Measurements from ENCODE around the gene MCRS1.

Gene MCRS1

DNA sequence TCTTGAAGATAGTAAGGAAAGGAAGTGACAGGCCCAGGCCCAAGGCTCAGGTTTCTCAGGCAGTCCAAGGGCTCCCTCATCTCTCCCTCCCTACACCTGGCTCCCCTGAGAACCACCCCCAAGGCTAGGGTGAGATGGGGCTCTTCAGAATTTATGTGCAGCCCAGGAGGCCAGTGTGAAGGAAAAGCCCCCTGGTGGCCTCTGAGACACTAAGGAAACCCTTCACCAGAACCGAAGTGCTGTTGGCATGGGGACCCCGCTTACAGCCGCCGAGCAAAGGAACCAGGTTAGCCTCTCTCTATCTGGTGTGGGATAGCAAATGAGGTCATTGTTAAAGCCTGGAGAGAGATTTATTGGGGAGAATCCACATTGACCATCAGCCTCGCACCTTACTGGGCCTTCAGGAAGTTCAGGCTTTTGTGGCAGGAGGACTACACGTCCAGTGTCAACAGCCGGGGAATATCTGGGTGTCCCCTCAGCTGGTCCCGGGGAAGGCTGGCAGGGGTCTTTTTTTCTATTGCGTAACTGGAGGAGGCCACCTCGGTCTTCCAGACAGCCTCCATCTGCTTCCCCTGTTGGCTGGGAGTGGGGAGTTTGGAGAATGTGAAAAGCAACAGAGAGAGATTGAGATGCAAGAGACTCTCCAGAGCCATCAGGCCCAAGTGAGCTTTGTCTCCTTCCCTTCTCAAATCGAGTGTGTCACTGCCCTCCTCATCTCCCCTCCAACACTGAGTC is 19.4 kb upstream of the MCRS1 start:
- peaks cover 5% of the 10 kb centered on the region for H3K9me3 Mint-ChIP-seq
- no peak overlapping the region for H3K4me3 Mint-ChIP-seq
- peaks cover 11% of the 10 kb centered on the region for H3K36me3 Mint-ChIP-seq
- no peak overlapping the region for H3K27ac Mint-ChIP-seq
- H3K4me1 Mint-ChIP-seq, result no peaks in the 10 kb centered on the region
- no peaks in the 10 kb centered on the region for H3K27me3 Mint-ChIP-seq

DNA sequence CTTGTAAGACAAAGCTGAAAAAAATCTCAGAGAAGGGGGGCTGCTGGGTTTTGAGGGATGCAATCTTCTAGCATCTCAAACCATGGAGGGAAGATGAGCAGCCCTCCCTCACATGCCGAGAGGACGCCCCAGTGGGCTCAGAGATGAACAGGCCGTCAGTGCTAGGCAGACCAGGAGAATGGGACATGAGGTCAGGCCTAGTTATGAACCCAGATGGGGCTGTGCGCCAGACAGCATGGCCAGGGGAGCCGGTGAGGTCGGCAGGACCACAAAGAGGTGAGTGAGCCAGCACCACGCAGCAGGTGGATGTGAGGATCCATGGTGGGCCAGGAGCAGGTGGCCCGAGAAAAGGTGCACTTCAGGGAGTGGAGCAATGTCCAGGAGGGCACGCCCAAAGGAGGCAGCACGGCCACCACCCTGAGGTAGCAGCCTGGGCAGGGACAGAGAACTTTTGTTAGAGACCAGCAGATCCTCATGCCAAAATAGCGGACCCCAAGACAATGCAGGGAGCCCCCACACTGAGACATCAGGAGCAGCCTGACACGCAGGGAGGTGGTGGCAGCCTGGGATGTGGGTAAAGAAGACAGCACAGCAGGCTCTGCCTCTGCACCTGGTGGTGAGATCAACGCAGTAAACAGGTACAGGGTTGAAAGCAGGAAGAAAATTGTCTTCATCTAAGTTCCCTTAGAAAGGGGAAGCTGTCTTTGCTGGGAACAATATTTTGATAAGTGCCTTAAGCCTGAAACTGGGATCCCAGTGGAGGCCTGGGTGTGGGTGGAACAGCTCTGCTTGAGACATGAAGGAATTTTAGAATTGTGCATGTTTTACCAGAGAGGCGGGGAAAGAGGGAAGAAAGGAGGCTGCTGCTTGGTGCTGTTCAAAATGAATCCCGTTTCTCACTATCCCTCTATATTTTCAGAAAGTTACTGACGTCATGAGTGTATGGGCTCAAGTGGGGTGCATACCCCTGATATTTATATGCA is 17.8 kb upstream of the MCRS1 start:
- no peak overlapping the region for H3K4me3 Mint-ChIP-seq
- no peaks in the 10 kb centered on the region for H3K27me3 Mint-ChIP-seq
- peaks cover 6% of the 10 kb centered on the region for H3K4me1 Mint-ChIP-seq
- H3K9me3 Mint-ChIP-seq, result peaks cover 5% of the 10 kb centered on the region
- peaks cover 5% of the 10 kb centered on the region for H3K36me3 Mint-ChIP-seq
- H3K27ac Mint-ChIP-seq, result no peak overlapping the region

DNA sequence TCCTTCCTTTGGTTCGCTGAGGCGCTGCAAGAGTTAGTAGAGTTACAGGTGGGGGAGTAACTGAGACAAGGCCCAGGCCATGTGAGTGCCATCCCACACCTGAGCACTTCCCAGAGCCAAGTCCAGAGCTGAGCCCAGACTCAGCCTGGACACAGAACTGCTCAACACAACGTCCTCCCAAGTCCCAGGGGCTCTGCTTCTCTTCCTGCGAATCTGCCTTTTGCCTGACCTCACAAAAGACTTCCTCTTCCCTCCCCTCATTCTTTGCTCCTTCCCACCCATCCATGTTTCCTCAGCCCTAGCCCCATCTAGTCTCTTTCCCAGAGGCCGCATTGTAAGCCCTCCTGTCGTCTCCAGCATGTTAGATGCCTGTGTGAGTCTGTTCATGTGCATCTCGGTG is 16.6 kb upstream of the MCRS1 start:
- no peaks in the 10 kb centered on the region for H3K36me3 Mint-ChIP-seq
- H3K9me3 Mint-ChIP-seq, result no peaks in the 10 kb centered on the region
- peaks cover 11% of the 10 kb centered on the region for H3K4me1 Mint-ChIP-seq
- no peak overlapping the region for H3K27ac Mint-ChIP-seq
- no peak overlapping the region for H3K4me3 Mint-ChIP-seq
- H3K27me3 Mint-ChIP-seq, result no peaks in the 10 kb centered on the region

- peak overlapping the region; percentile 23 for H3K27ac Mint-ChIP-seq
Observed at GRCh38 chr12:49583366-49584094, 15.6 kb upstream of the MCRS1 start.

GRCh38 chr12:49582850-49583249 is 14.9 kb upstream of the MCRS1 start:
- H3K36me3 Mint-ChIP-seq, result no peaks in the 10 kb centered on the region

More at GRCh38 chr12:49583366-49584094, 15.6 kb upstream of the MCRS1 start:
- no peaks in the 10 kb centered on the region for H3K27me3 Mint-ChIP-seq
- no peak overlapping the region for H3K4me3 Mint-ChIP-seq
- no peaks in the 10 kb centered on the region for H3K36me3 Mint-ChIP-seq
- H3K9me3 Mint-ChIP-seq, result no peaks in the 10 kb centered on the region
- peaks cover 11% of the 10 kb centered on the region for H3K4me1 Mint-ChIP-seq

GRCh38 chr12:49582201-49582600 is 14.3 kb upstream of the MCRS1 start:
- Mint-ChIP-seq H3K27me3 (no peaks in the 10 kb centered on the region), H3K4me1 (peaks cover 11% of the 10 kb centered on the region), H3K36me3 (no peaks in the 10 kb centered on the region), H3K9me3 (no peaks in the 10 kb centered on the region), H3K4me3 (no peak overlapping the region), H3K27ac (no peak overlapping the region)

More at GRCh38 chr12:49582850-49583249, 14.9 kb upstream of the MCRS1 start:
- no peaks in the 10 kb centered on the region for H3K27me3 Mint-ChIP-seq
- H3K9me3 Mint-ChIP-seq, result no peaks in the 10 kb centered on the region
- H3K4me1 Mint-ChIP-seq, result peaks cover 11% of the 10 kb centered on the region
- H3K4me3 Mint-ChIP-seq, result no peak overlapping the region
- no peak overlapping the region for H3K27ac Mint-ChIP-seq

GRCh38 chr12:49580572-49581535 is 12.9 kb upstream of the MCRS1 start:
- Mint-ChIP-seq H3K27ac (no peak overlapping the region), H3K9me3 (no peaks in the 10 kb centered on the region), H3K36me3 (no peaks in the 10 kb centered on the region), H3K27me3 (no peaks in the 10 kb centered on the region), H3K4me1 (peaks cover 11% of the 10 kb centered on the region), H3K4me3 (no peak overlapping the region)

DNA sequence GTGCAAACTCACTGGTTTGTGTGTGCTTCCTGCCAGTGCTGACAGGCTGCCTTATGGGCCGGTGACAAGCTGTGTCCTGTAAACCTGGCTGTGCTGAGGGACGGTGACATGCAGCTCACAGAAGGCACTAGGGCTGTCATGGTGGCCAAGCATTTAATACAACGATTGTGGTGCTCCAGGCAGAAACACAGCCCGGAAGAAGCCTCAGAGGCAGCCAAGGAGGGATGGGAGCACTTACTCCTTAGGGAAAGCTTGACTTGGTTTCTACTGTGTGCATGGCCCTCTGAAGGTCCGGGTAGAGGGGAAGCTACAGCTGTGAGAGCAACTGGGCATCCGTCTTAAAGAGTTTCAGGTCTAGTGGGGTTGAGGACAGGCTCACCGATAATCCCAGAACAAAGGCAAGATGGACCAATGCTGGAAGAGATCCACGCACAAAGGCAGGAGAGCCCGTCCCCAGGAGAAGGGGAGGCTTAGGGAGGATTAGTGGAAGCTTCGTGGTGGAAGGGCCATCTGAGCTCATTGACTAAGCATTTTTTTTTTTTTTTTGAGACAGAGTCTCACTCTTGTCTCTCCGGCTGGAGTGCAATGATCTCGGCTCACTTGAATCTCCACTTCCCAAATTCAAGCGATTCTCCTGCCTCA is 10.7 kb upstream of the MCRS1 start:
- Mint-ChIP-seq H3K27me3 (no peaks in the 10 kb centered on the region), H3K9me3 (no peaks in the 10 kb centered on the region), H3K4me3 (no peak overlapping the region), H3K27ac (no peak overlapping the region), H3K4me1 (peaks cover 11% of the 10 kb centered on the region), H3K36me3 (no peaks in the 10 kb centered on the region)

DNA sequence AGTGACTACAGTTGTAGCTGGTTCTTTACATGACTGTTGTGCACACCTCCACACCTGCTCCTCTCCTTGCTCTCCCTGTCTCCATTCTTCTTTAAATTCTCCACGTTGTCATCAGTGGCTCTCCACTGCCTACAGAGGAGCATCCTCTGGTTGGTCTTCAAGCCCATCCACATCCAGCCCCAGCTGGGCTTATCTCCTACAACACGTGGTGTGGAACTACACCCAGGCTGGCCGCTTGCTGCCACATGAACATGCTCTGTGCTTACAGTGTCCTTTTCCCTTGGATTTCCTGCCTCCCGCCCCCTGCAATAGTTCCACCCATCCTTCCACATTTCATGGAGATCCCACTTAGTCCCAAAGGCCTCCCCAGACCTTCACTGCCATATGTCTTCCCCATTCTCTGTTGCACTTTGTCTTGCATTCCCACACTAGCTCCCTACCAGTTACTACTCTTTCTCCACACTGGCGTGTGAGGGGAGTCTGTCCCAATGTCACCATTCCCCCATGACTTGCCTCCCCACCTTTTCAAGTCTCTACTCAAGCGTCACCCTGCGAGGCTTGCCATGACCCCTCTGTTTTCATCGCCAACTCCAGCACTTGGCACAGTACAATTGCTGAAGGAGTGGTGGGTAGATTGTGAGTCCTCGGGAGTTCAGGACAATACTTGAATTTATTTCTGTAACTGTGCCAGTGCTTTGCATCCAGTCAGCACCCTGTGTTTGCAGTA is 9.8 kb upstream of the MCRS1 start:
- no peak overlapping the region for H3K27ac Mint-ChIP-seq
- no peaks in the 10 kb centered on the region for H3K9me3 Mint-ChIP-seq
- no peaks in the 10 kb centered on the region for H3K36me3 Mint-ChIP-seq
- no peak overlapping the region for H3K4me3 Mint-ChIP-seq
- no peaks in the 10 kb centered on the region for H3K27me3 Mint-ChIP-seq
- H3K4me1 Mint-ChIP-seq, result peaks cover 11% of the 10 kb centered on the region

DNA sequence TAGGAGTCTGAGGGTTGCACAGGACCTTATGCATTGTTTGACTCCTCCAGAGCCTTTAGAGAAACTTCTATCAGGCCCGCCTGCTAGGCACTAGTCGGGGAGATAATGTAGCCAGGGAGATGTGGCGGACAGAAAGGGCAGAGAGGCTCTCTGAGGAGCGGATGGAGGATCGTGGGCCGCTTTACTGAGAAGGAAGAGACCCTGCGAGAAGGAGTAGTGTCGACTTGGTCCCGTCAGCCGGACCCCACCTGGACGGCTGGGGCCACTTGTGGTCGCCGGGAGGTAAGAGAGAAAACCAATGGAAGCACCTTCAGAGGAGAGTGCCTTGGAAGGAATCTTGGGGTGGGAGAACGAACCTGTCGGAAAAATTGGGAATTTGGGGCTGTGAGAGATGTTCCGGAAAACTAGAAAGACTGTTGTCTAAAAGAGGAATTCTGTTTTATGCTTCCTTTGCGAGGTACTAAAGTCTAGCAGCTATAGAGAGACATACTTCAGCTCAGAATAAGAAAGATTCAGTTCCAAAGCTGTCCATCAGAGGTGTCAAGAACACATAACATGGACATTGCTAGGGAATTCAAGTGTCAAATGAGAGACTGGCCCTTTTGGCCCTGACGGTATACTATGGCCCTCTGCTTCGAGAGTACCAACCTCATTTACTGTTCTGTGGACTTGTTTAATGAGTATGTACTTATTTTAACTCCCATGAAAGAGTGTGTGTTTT is 660 bp upstream of the MCRS1 start:
- peaks cover 65% of the 10 kb centered on the region for H3K4me1 Mint-ChIP-seq
- H3K36me3 Mint-ChIP-seq, result peaks cover 4% of the 10 kb centered on the region
- no peaks in the 10 kb centered on the region for H3K9me3 Mint-ChIP-seq

GRCh38 chr12:49567302-49567610 is 686 bp downstream of the MCRS1 start:
- peak overlapping the region; percentile 99 for H3K27ac Mint-ChIP-seq
- no peaks in the 10 kb centered on the region for H3K27me3 Mint-ChIP-seq
- H3K4me3 Mint-ChIP-seq, result peak overlapping the region; percentile 99
- peaks cover 65% of the 10 kb centered on the region for H3K4me1 Mint-ChIP-seq
- H3K9me3 Mint-ChIP-seq, result no peaks in the 10 kb centered on the region
- H3K36me3 Mint-ChIP-seq, result peaks cover 5% of the 10 kb centered on the region

More for the DNA sequence above, 660 bp upstream of the MCRS1 start:
- Mint-ChIP-seq H3K27ac (peak overlapping the region; percentile 99), H3K27me3 (no peaks in the 10 kb centered on the region), H3K4me3 (peak overlapping the region; percentile 99)

- H3K9me3 Mint-ChIP-seq, result no peaks in the 10 kb centered on the region
- H3K4me3 Mint-ChIP-seq, result peak overlapping the region; percentile 11
- peaks cover 58% of the 10 kb centered on the region for H3K4me1 Mint-ChIP-seq
- no peak overlapping the region for H3K27ac Mint-ChIP-seq
- no peaks in the 10 kb centered on the region for H3K27me3 Mint-ChIP-seq
- H3K36me3 Mint-ChIP-seq, result peaks cover 7% of the 10 kb centered on the region
Observed at GRCh38 chr12:49566361-49566760, 1.6 kb downstream of the MCRS1 start.
